CD4-positive, alpha-beta T cell (primary cell): Measurements from ENCODE around the gene TNFAIP2. TPM values are rescaled to one million over a fixed set of nuclear protein-coding genes. Genes with fewer than 3 reads are reported as not detected.

Source experiments
- ATAC-seq: fragments of 200-7000 bp; cut with Tn5 transposase; one replicate; pipeline ENCODE4 v1.10.0; 2022; ENCODE audit warnings: mild to moderate bottlenecking; ENCODE audit not compliant: poor library complexity
- CTCF ChIA-PET: fragments of 350-600 bp; sonication (Branson Sonifier 250); formaldehyde crosslinking; loops from one replicate; lab custom pipeline; 2021; ENCODE audit warnings: antibody characterized with exemption, inconsistent platforms; lab: Charles Lee
- POLR2A ChIA-PET: fragments of 350-600 bp; sonication (Branson Sonifier 250); formaldehyde crosslinking; loops from one replicate; lab custom pipeline; 2021; ENCODE audit warnings: antibody characterized with exemption, inconsistent platforms; lab: Charles Lee
- DNase-seq, 14 experiments: peaks; one replicate each; pipeline ENCODE4 v3.0.0-alpha.2; 2013 to 2020; ENCODE audit warnings: mixed read lengths in 2 of 14
- H3K27ac ChIP-seq, 2 donors: one replicate each; pipeline versions ENCODE4 v1.5.1 to v1.7.0; 2013; ENCODE audit warnings: low read length in 2 of 2, low read depth in 1 of 2, mild to moderate bottlenecking in 1 of 2
- H3K27me3 ChIP-seq, 2 experiments: 1 replicate in 1 of 2; 2 replicates in 1 of 2; pipeline versions ENCODE4 v1.6.1 to v1.7.0; 2013; ENCODE audit warnings: low read length in 2 of 2, control low read depth in 1 of 2, mild to moderate bottlenecking in 1 of 2, moderate library complexity in 1 of 2; ENCODE audit not compliant: insufficient read depth in 2 of 2, control insufficient read depth in 1 of 2
- H3K36me3 ChIP-seq: one replicate; pipeline ENCODE4 v1.6.1; 2013; ENCODE audit warnings: low read length, control low read depth; ENCODE audit not compliant: insufficient read depth
- H3K4me1 ChIP-seq: one replicate; pipeline ENCODE4 v1.6.1; 2013; ENCODE audit warnings: low read length, control low read depth; ENCODE audit not compliant: insufficient read depth
- H3K4me3 ChIP-seq: one replicate; pipeline ENCODE4 v1.5.1; 2013; ENCODE audit warnings: mild to moderate bottlenecking, low read length, moderate library complexity
- H3K9me3 ChIP-seq, 2 experiments: 1 replicate in 1 of 2; 2 replicates in 1 of 2; pipeline versions ENCODE4 v1.6.1 to v1.7.0; 2013; ENCODE audit warnings: low read length in 2 of 2, mild to moderate bottlenecking in 2 of 2, control low read depth in 1 of 2, moderate library complexity in 1 of 2; ENCODE audit not compliant: control insufficient read depth in 1 of 2, insufficient read depth in 1 of 2
- H3K27ac Mint-ChIP-seq: one replicate; pipeline ENCODE4 v1.8.0; 2020; ENCODE audit warnings: mixed read lengths
- H3K27me3 Mint-ChIP-seq: one replicate; pipeline ENCODE4 v1.8.0; 2021; ENCODE audit warnings: mixed read lengths
- H3K36me3 Mint-ChIP-seq: one replicate; pipeline ENCODE4 v1.8.0; 2021; ENCODE audit warnings: low read depth, mixed read lengths
- H3K4me1 Mint-ChIP-seq: one replicate; pipeline ENCODE4 v1.8.0; 2021; ENCODE audit warnings: low read depth, mixed read lengths
- H3K4me3 Mint-ChIP-seq: one replicate; pipeline ENCODE4 v1.8.0; 2020; ENCODE audit warnings: mild to moderate bottlenecking, mixed read lengths
- H3K9me3 Mint-ChIP-seq: one replicate; pipeline ENCODE4 v1.8.0; 2020; ENCODE audit warnings: mixed read lengths
- CTCF ChIP-seq: fragments of 200-600 bp; IDR thresholded peaks from one replicate; pipeline ENCODE4 v1.8.0; 2022; ENCODE audit warnings: antibody characterized with exemption, mild to moderate bottlenecking
- intact Hi-C, 2 experiments: fragments of 100-400 bp; cut with DNase I in 1 of 2; cut with micrococcal nuclease in 1 of 2; formaldehyde crosslinking; loops; one replicate each; pipeline versions ENCODE4 v1.15.1 to v1.9.0; 2023 to 2025; cut with DNase I, micrococcal nuclease
- total RNA-seq, 174 experiments: library from RNA in 2 of 174; stranded (reverse) in 2 of 174; gene quantifications; one replicate each; pipeline ENCODE4 v1.2.3 and lab custom pipeline; 2021 to 2026

The TNFAIP2 gene
- total RNA-seq, 2 experiments from 2014 or later, result 4.4 to 6.1 TPM

DNA sequence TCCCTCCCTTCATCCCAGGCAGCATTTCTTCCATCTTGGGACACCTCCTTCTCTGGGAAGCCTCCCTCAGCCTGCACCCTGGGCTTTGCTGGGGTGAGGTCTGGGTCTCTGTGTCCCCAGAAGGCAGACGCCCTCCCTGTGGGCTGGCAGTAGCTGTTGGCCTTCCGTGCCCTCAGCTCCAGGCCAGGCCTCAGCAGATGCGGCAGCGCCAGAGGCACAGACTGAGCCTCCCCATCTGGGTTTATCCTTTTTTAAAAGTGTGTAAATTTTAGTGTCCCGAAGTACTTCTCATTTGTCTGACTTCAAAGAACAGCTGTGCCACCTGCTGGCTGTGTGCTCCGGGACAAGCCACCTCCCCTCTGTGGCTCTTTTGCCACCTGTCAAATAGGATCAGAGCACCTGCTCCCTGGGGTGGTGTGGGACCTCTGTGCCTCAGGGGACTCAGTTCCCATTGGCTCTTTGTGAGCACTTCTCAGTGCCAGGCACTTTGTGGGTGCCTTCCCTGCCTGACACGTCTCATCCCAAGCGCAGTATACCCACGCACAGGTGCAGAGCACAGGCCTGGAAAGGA lies 17.6 kb upstream of the TNFAIP2 start:
- peaks cover 10% of the 10 kb centered on the region for H3K4me1 Mint-ChIP-seq
- no peak overlapping the region for H3K27ac Mint-ChIP-seq
- CTCF ChIA-PET, result interaction anchor here (1.2 to 2.2 kb wide), 8 partner anchors 11 to 411 kb away, joined by 3 to 15 read pairs (median 6); partner anchors contain the start of gene EXOC3L4
- POLR2A ChIA-PET, result no interaction called here
- peaks cover 35% of the 10 kb centered on the region for H3K27me3 Mint-ChIP-seq
- intact Hi-C loops, result loop anchor here (1.0 to 10.0 kb wide), 5 partner anchors 79 to 442 kb away; no protein-coding TSS in a partner anchor
- Histone ChIP-seq H3K4me3 (no peak overlapping the region), H3K27me3 (peaks cover 28 to 33% of the 10 kb centered on the region in 2 experiments), H3K36me3 (no peaks in the 10 kb centered on the region), H3K9me3 (peaks cover 0 to 15% of the 10 kb centered on the region in 2 experiments), H3K27ac (no peak overlapping the region), H3K4me1 (peaks cover 20% of the 10 kb centered on the region)
- H3K36me3 Mint-ChIP-seq, result no peaks in the 10 kb centered on the region
- TF ChIP-seq CTCF, result no peak
- no peaks in the 10 kb centered on the region for H3K9me3 Mint-ChIP-seq
- ATAC-seq, result peak; percentile 24
- DNase-seq, result peak in 5 of 14 experiments; percentile 13 to 54 (median 24)
- no peak overlapping the region for H3K4me3 Mint-ChIP-seq

DNA sequence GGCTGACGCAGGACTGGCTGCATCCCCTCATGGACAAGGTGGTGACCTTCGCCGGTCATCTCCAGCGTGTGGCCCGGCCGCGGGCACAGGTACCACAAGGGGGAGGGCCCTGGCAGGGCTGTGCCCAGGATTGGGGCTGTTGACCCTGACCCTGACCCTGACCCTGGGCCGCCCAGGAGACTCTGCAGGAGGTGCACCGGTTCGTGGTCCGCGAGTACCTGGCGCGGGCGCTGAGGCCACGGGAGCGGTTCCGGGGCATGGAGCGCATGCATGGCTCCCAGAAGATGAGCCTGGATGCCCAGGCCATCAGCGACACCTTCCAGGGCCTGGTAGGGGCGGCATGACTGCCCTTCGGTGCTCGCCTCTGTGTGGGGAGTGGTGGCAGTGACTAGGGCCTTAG lies 15.8 kb upstream of the TNFAIP2 start:
- POLR2A ChIA-PET, result no interaction called here
- H3K4me3 Mint-ChIP-seq, result no peak overlapping the region
- H3K4me3 ChIP-seq, result no peak overlapping the region
- peaks cover 23 to 24% of the 10 kb centered on the region in 2 experiments for H3K27me3 ChIP-seq
- no peaks in the 10 kb centered on the region for H3K36me3 Mint-ChIP-seq
- H3K27me3 Mint-ChIP-seq, result peaks cover 31% of the 10 kb centered on the region
- no peaks in the 10 kb centered on the region for H3K9me3 Mint-ChIP-seq
- H3K4me1 ChIP-seq, result peaks cover 20% of the 10 kb centered on the region
- no peak for ATAC-seq
- CTCF ChIA-PET, result interaction anchor here (0.6 kb wide), 1 partner anchor 793 kb away, joined by 5 read pairs; no protein-coding TSS in a partner anchor
- intact Hi-C loops, result loop anchor here (5.0 to 10.0 kb wide), 2 partner anchors 77 to 440 kb away; no protein-coding TSS in a partner anchor
- peaks cover 0 to 15% of the 10 kb centered on the region in 2 experiments for H3K9me3 ChIP-seq
- DNase-seq, result no peak
- H3K27ac ChIP-seq, result no peak overlapping the region
- H3K36me3 ChIP-seq, result no peaks in the 10 kb centered on the region
- no peak for TF ChIP-seq CTCF
- H3K4me1 Mint-ChIP-seq, result peaks cover 6% of the 10 kb centered on the region
- H3K27ac Mint-ChIP-seq, result no peak overlapping the region

DNA sequence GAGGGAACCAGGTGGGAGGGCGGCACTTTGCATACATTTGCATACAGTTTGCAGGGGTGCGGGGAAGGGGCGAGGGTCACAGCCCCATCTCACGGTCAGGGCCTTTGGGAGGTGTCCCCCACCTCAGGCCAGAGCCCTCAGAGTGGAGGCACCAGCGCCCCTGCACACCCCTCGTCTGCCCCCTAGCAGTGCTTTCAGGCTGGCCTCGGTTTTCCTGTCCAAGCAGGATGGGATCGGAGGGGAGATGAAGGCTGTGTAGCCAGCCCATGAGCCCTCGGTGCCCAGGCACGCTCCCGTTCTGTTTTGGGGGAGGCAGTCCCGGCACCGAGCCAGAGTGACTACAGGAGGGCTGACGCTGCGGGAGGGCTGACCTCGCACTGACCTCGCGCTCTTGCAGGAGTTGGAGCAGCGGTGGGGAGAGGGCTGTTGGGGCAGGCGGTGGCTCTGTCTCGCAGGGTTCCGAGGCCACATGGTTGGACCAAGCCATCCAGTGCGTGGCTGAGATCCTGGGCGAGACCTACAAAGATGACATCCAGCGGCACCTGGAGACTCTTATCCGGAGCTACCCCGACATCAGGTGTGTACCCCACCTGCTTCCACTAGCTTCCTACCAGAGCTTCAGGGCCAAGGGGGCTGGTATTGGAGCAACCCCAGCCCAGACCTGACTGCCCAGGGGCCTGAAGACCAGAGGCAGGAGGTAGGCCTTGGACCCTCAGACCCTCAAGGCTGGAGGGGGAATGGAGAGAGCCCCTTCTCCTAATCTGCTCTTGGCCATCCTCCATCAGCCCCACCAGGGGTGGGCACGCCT lies 15.1 kb upstream of the TNFAIP2 start:
- Mint-ChIP-seq H3K4me3 (no peak overlapping the region), H3K9me3 (no peaks in the 10 kb centered on the region), H3K27ac (no peak overlapping the region), H3K36me3 (no peaks in the 10 kb centered on the region), H3K27me3 (peaks cover 31% of the 10 kb centered on the region), H3K4me1 (peaks cover 6% of the 10 kb centered on the region)
- Histone ChIP-seq H3K4me1 (peaks cover 20% of the 10 kb centered on the region), H3K36me3 (no peaks in the 10 kb centered on the region), H3K9me3 (peaks cover 0 to 15% of the 10 kb centered on the region in 2 experiments), H3K27me3 (peaks cover 18 to 19% of the 10 kb centered on the region in 2 experiments), H3K4me3 (no peak overlapping the region), H3K27ac (no peak overlapping the region)
- no peak for TF ChIP-seq CTCF
- intact Hi-C loops, result loop anchor here (5.0 to 10.0 kb wide), 2 partner anchors 77 to 439 kb away; no protein-coding TSS in a partner anchor
- CTCF ChIA-PET, result no interaction called here
- ATAC-seq (no peak), DNase-seq (no peak)
- POLR2A ChIA-PET, result no interaction called here
